Peyer's patch (tissue), 4 donors: ENCODE measurements around the gene KMT5B.

Experiments used
- CTCF ChIP-seq, 6 experiments: fragments of 450-650 bp in 4 of 6; fragments of 200-600 bp in 2 of 6; sonication (generic) in 1 of 6; IDR thresholded peaks; one replicate each; pipeline ENCODE4 v1.5.1; 2017 to 2019; ENCODE audit warnings: antibody characterized with exemption in 6 of 6, mild to moderate bottlenecking in 3 of 6, moderate library complexity in 1 of 6
- POLR2A ChIP-seq, 2 donors: fragments of 450-650 bp; IDR thresholded peaks; one replicate each; pipeline ENCODE4 v1.5.1; 2017; ENCODE audit warnings: antibody characterized with exemption in 2 of 2, mild to moderate bottlenecking in 2 of 2, moderate library complexity in 2 of 2

DNA sequence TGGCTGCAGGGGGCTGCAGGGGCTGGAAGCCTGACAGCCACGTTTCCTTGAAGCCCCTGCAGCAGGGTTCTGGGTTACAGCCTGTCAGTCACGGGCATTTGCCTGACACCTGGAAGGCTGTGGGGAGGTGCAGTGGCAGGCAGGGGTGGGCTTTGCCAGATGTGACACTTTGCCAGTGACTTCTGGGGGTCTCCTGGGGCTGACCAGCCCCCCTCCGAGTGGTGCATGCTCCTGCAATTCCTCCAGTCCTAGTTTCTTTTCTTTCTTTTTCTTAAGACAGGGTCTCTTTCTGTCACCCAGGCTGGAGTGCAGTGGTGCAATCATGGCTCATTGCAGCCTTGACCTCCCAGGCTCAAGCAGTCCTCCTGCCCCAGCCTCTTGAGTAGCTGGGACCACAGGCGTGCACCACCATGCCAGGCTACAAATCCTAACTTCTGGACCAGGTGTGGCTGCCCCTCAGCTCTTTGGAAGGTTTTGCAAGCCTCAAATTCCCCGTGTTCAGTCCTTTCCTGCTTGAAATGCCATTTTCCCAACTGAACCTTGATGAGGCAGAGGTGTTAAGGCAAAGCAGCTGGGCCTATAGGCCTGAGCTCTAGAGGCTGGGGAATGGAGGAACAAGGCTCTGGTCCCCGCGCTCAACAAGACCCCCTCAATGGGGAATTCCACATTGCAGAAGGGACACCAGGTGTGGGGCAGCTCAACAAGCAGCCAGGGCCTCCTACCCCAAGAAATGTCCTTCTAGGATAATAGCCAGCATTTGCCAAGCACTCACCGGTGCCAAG, 71.7 kb downstream of the KMT5B start:
- TF ChIP-seq CTCF (IDR thresholded peaks at IDR 0.05) (no peak), POLR2A (IDR thresholded peaks at IDR 0.05) (no peak)
